HG02870 (cell line): Measurements from ENCODE around the gene FCAMR.
A peak's percentile ranks its signal among the peaks of the same experiment; 100 is the strongest.

Experiments used
- ATAC-seq: cut with Tn5 transposase; IDR thresholded peaks from one replicate; pipeline ENCODE4 v1.9.1; 2021; ENCODE audit warnings: mild to moderate bottlenecking, moderate library complexity; ENCODE audit not compliant: unreplicated experiment

FCAMR gene

DNA sequence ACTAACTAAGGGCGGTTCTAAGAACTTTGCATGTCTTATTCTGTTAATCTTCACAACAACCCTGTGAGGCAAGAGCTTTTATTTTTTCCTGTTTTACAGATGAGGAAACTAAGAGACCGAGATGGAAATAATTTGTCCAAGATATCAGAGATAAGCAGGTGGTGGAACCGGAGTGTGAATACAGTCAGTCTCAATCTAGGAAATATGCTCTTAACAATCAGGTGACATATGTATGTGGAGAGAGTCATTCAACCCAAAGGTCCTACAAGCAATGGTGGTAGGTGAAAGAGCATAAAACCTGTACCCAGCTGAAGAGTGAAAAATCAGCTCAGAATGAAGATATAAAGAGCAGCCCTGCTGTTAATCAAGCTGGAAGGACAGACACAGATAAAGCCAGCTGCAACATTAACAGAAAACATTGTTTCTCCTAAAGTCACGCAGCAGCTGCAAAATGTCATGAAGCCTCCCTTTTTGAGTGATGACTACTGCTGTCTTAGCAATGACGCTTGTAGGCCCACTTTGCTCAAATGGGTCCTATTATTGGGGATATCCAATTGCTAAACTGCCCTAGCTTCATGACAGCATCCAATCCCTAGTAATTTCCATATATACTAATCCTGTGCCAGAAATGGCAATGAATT lies 30.5 kb upstream of the FCAMR start:
- ATAC-seq, result no peak

DNA sequence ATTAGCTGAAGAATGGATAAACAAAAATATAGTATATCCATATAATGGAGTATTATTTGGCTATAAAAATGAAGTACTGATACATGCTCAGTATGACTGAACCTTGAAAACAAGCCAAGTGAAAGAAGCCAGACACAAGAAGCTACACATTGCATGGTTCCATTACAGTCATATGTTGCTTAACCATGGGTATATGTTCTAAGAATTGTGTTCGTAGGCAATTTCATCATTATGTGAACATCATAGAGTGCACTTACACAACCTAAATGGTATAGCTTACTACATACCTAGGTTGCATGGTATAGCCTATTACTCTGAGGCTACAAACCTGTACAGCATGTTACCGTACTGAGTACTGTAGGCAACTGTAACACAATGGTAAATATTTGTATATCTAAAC lies 28.6 kb upstream of the FCAMR start:
- no peak for ATAC-seq

DNA sequence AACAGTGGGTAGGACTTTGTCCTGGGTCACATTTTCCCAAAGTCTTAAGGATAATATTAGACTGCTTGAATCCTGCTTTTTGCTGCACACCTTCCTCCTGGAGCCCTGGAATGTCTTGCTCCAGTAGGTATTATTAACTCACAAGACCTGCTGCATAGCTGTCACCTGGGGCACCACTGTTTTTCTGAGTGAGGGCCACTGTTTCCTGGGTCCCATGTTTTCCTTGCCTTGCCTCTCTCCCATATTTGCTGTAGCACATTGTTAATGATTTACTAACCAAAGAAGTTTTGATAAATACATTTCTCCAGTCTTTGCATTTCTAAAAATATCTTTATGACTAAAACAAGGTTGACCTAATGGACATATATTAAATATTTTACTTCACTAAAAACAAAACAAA lies 22.5 kb upstream of the FCAMR start:
- no peak for ATAC-seq

DNA sequence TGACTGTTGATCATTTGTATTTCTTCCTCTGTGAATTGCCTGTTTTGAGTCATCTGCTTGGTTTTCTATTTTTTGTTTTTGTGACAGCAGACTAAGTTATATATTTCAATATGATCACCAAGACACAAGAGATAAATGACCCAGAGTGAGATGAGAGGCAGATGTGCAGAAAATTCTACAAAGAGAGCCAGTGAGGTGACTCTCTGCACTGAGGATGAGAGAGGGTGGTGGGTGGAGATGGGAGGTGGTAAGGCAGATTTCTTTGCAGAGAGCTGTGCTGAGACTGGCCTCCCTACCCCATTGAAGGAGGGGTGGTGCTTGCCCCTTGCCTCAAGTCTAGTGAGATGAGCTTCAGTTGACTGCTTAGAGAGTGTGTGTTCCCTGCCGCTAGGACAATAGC lies 17.6 kb upstream of the FCAMR start:
- no peak for ATAC-seq

DNA sequence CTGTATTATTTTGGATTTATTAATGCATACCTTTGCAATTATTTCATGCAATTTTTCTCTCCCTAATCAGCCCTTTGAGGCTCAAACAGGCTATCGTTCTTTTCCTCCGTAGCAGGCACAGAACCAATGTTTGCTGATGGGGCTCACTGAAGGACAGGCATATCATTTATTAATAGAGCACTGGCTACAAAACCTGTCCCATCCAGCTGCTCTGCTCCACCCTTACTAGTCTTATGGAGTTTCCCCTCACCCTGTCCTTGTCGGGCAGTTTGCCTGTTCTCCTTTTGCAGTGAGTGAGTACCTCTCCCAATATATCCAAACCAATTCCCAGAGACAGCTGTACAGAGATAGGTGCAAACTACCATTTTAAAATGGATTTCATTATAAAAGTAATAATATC lies 16.6 kb upstream of the FCAMR start:
- no peak for ATAC-seq

DNA sequence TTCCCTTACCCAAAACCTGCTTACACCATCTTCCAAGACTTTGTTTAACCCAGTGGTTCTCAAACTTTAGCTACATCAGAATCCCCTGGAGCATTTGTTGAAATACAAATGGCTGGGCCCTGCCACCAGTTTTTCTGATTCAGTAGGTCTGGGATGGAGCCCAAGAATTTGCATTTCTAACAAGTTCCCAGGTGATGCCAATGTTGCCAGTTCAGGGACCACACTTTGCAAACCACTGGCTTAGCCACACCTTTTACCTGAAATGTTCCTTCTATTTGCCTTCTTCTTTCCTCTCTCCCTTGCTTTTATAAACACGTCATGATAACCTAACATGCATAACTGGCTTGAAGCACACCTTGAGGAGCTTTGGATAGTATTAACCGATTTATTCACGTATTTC lies 16.1 kb upstream of the FCAMR start:
- no peak for ATAC-seq

DNA sequence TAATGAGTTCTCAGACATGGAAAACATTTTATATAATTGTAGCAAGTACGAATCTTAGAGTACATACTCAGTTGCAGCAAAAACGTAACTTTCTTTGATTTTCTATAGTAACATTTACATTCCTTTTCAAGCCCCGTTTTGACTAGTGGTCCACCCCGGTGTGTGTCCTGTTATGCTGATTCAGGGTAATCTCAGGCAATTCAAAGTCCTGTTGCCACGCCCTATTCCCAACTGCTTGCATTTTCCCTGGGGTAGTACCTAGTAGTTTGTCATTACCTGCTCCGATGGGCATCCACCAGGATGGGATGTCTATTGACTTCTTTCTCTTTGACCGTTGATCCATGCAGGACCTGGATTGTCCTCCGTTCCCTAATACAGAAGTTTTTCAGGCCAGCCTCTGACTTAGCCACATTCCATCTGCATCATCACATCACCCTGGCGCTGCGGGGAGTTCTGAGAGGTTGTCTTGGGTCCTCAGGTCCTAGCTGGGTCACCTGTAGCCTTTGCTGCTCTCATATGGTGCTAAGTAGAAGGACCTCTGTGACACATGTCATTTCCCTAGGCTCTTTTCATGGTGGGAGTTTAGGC lies 15.0 kb upstream of the FCAMR start:
- no peak for ATAC-seq

DNA sequence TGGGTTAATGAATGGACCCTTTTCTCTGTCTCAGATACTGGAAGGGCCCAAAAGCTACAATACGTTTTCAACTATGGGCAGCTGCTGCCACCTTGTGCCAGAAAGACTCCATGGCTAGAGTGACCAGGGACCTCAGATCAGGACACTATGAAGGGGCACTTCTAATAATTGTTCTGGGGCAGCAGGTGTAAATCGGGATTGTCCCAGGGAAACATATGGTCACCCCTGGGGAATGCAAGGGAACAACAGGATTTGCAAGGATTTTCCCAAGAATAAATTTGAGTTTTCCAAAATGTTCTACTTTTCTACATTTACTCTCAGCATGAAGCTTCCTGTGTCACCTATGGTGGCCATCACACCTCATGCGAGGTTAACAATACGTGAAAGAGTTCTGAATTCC lies 12.0 kb upstream of the FCAMR start:
- ATAC-seq, result no peak

DNA sequence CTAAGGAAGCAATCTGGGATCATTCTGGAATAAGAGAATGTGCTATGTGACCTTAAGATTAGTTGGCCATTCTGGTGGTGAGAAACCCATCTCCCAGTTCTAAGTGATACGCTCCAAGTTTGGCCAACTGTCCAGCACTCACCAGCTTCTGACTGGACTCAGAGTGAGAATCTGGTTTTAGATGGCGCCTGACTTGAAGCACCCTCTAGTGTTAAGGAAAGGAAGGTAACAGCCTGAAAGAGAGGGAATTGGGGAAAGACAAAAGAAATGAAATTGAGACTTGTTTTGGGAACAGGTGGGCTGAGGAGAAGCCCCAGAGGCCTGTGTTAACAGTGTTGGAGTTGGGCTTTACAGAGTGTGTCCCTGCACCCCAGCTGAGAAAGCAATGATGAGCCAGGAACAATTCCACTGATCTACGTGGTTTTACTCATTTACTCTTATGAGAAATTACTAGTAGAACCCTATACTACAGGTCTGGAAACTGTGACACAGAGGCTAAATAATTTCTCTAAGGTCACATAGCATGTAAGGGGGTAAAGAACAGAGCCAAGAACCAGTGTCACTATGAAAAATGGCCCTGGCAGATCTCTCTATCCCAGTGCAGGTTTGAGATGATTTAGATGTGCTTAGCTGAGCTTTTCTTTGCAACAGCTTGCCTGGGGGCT lies 9.3 kb upstream of the FCAMR start:
- ATAC-seq, result no peak

DNA sequence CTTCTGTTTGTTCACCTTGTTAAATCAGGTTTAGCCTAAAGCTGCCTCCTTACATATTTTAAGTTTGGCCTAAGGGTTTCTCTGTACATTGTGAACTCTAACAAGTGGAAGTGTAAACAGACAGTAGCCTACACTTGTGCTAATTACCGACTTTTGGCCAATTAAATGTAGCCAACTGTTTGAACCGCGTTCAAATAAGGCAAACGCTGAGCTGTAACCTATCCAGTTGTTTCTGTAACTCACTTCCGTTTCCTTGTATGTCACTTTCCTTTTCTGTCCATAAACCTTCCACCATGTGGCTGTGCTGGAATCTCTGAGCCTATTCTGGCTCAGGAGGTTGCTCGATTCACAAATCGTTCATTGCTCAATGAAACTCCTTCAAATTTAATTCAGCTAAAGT lies 8.0 kb upstream of the FCAMR start:
- ATAC-seq, result no peak

DNA sequence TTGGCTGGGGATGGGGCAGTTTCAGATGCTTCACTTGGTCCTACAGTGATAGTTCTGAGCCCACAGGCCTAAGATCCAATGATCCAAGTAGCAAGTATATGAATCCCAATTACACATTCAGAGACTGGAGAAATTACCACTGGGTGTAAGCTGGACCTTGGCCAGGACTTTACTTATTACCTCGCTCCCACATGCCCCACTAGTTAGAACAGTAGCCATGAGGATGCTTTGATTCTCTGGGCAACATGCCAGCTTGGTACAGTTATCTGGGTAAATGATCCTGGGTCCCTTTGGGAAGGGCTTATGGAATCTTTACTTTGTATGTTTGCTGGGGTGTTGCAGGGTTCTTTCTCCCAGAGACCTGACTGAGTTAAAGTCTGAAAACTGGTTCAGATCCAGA lies 5.0 kb upstream of the FCAMR start:
- ATAC-seq, result no peak

DNA sequence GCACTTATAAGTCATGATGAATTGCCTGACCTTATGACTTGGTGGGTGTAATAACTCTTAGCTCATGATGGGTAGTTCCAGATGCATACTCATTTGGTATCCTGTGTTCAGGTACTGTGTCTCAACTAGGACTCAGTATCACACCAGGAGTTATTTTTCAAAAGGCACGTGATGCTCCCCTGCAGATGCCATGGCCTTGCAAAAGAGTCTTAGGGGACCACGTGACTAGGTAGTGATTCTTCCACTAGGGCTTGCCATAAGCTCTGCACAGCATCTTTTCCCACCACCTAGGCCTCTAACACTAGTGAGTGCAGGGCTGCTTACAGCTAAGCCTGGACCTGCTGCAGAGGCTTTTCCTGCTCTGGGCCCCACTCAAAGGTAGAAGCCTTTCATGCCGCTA lies 3.9 kb upstream of the FCAMR start:
- ATAC-seq, result no peak

DNA sequence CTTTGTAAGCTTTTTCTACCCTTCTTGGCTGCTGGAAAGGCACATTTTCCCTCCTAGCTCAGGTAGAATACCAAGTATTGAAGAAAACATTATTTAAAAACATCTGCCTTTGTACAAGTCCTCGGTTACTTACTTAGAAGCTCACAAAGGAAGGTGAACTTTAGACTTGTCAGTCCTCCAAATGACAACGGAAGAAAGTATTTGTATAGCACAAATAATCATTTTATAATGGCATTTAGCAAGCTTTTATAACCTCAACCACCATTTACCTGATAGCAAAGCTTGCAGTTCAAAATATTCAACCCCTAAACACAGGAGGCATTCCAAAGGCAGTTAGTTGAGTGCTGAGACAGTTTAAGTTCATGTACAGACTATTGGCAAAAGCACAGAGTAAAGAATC lies 2.5 kb upstream of the FCAMR start:
- no peak for ATAC-seq

DNA sequence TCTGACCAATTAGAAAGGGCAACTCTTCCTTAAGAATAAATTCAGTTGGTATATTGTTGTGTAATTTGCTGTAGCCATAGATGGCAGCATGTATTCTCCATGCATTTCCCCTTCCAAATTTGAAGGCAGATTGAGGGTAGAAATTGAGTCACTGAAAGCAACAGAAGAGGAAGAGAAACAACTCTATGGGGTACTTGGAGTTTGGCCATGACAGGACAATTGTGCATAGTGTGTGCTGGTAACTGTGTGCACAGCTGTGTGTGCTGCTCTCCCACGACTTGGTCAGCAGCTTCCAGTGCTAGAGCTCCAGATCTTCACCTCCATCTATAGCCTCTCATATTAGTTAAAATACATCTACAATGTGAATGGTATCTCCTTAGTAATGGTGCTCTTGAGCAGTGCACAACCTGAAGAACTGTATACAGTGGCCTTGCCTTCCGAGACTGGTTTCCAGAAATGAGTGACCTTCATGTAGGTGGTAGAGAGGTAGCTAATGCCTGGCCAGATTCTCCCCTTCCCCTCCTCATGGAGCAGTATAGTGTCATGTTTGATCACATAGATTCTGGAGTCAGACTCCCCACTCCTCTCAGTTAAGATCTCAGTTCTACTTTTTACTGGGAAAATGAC lies 882 bp upstream of the FCAMR start:
- ATAC-seq, result peak; percentile 68

DNA sequence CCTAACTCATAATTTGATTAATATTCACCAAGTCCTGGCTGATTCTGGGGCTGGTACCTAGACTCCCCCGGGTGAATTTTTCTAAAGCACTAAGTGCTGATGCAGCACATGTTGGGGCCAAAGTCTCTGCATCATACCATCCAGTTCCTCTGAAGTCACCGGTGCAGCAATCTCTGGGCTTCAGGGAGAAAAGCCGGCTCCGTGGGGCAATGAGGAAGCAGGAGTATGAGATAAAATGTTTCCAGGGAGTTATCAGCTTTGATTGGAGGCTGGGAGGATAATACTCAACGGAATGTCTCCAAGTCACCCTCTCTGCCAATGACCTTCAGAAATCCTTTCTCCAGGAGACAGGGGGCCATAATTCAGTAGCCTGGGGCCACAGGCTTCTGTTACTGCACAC lies 1.2 kb downstream of the FCAMR start:
- ATAC-seq, result no peak

DNA sequence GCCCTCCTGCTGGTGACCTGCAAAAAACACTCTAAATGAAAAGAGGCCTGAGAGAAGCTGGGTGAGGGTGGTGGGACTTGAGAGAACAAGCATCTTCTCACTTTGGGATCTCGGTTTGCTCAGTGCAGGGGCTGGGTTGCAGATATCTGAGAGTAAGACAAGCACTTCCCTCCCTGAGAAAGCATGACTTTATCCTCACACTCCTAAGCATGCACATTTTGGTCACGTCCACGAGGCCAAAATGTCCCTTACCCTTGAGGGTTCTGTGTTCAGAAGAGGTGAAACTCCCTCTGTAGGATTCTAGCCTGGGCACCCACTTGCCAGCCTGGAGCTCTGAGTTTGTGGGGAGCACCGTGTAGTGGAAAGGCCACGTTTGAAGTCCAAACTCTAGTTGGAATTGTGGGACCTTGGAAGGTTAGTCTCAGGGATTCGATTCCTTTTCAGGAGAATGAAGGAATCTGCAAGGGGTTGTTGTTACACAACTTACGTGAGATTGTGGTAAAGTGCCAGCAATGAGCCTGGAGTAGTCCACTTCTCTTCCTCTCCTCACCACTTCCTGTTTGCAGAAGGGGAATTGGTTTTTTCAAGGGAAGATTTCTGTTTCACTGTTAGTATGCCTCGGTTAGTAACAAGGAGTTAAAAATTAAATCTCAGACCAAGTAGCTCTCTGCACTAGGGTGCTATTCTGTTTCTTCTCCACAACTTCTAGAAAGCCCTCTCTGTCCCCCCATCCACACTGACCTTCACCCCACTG lies 3.0 kb downstream of the FCAMR start:
- no peak for ATAC-seq

DNA sequence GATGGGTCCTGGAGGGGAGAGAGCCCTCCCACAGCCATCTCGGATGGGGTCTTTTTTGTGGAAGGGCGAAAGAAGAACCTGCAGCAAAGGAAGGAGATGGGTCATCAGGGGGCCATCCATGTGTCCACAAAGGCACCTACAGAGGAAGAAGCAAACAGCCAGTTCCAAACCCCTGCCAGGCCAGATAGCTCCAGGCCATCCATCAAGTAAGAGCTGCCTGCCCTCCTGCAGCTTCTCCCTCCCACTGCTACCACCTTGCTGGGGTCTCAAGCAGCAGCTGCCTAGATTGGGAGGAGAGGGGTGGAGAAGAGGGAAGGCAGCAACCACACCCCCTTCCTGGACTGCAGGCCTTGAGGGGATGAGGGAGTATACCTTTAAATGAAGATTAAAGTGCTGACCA lies 4.5 kb downstream of the FCAMR start:
- ATAC-seq, result no peak

DNA sequence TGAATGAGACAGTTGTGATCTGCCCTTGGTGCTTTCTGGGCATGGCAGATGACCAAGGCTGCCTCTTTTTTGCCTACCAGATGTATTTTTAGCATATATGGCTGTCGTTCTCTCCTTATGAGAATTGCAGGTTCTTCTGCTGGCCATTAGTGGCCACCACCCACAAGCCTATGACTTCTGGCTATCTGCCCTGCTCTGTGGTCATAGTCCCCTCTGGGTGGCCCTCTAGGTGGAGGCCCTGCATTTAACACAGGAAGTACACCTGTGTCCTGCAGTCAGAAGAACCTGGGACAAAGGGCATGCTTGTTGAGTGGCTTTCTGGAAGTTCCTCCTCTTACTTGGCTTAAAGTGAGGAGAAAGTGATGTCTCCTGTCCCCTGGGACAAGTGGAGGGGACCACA lies 6.5 kb downstream of the FCAMR start:
- ATAC-seq, result no peak

DNA sequence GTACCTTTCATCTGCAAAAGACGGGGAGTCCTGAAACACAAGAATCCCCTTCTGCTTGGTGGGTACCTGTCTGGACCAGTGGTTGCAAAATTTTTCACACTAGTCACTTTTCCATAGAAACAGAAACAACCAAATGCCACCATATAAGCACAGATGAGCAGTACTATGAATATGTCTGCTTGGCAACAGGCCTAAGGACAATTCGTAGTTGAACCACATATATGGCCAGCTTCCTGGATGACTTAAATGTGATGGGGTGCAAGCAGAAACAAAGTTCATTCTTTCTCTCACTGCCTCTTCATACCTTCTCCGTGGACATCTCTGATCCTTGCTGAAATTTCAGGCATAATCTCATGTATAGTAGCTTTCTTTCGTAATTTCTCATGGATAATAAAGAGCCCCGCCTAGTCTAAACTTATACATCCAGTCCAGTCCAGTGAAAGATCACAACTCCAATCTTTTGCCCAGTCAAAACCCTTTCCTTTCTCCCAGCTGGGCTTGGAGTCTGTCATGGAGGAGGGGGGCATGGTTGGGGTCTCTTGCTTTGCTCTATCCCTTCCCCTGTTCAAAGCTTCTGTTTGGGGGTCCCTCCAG lies 7.0 kb downstream of the FCAMR start:
- ATAC-seq, result no peak

DNA sequence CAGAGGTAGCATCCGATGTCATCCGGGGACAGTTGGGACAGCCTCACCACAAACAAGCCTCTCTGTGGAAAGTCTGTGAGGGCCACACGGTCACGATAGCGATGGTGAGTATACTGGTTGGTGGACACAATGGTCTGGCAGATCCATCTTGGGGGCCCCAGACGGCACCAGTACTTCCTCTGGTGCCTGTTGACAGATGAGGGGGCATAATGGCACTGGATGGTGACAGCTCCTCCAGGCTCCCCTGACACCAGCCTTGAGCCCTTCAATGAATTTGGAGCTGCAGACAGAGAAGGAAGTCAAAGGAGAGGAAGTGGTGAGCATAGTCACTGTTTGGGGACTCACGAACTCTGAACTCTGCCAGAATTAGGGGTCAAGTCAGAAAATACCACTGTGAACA lies 8.0 kb downstream of the FCAMR start:
- no peak for ATAC-seq

DNA sequence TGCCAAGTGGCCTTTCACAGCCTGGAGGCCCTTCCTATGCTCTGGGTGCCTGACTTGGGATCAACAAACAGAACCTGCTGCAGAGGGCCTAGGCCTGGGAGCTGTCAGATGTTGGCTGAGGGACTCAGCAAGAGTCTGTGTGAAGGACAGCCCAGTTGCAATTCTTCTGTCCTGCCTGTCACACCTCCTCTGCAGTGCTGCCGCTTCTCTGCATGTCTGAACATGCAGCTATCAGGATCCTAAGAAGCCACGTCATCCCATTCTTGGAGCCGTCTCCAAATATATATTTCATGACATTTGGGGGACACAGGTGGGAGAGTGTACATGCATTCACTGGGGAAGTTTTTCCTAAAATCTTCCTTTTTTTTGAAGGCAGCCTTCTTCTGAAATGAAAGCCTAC lies 8.6 kb downstream of the FCAMR start:
- no peak for ATAC-seq
